Gastrocnemius medialis (tissue), 4 donors: ENCODE results near the gene C10orf90. TPM values are rescaled to one million over a fixed set of nuclear protein-coding genes. Genes with fewer than 3 reads are reported as not detected.

Experiments used
- ATAC-seq, 2 donors: fragments of 150-250 bp; one replicate each; pipeline ENCODE4 v1.9.1; 2016
- DNase-seq, 2 donors: peaks; one replicate each; pipeline ENCODE4 v3.0.0-alpha.2; 2019
- H3K27ac ChIP-seq, 4 donors: fragments of 200-600 bp; sonication (generic); 1 replicate in 1 of 4; 2 replicates in 3 of 4; pipeline ENCODE4 v1.5.1; 2016 to 2018; ENCODE audit warnings: mild to moderate bottlenecking in 2 of 4, moderate library complexity in 1 of 4
- H3K27me3 ChIP-seq, 3 donors: fragments of 200-600 bp; sonication (generic) in 2 of 3; 1 replicate in 1 of 3; 2 replicates in 2 of 3; pipeline versions ENCODE4 v1.5.1 to v1.6.0; 2016 to 2019; ENCODE audit warnings: mild to moderate bottlenecking in 1 of 3, moderate library complexity in 1 of 3
- H3K36me3 ChIP-seq, 2 donors: fragments of 200-600 bp; sonication (generic) in 1 of 2; one replicate each; pipeline ENCODE4 v1.5.1; 2017 to 2018
- H3K4me1 ChIP-seq, 2 donors: fragments of 200-600 bp; sonication (generic) in 1 of 2; one replicate each; pipeline ENCODE4 v1.5.1; 2016 to 2017; ENCODE audit warnings: mild to moderate bottlenecking in 2 of 2
- H3K4me3 ChIP-seq, 4 donors: fragments of 200-600 bp; sonication (generic) in 3 of 4; 1 replicate in 1 of 4; 2 replicates in 3 of 4; pipeline ENCODE4 v1.5.1; 2016 to 2019; ENCODE audit warnings: mild to moderate bottlenecking in 2 of 4
- H3K9me3 ChIP-seq, 3 donors: fragments of 200-600 bp; sonication (generic) in 2 of 3; 1 replicate in 1 of 3; 2 replicates in 2 of 3; pipeline ENCODE4 v1.5.1; 2016 to 2019
- POLR2A ChIP-seq, 2 donors: fragments of 450-650 bp; IDR thresholded peaks; one replicate each; pipeline ENCODE4 v1.6.1; 2017; ENCODE audit warnings: antibody characterized with exemption in 2 of 2, mild to moderate bottlenecking in 2 of 2, moderate library complexity in 2 of 2
- in situ Hi-C, 4 donors: fragments of 200-750 bp; cut with MboI; loops; one replicate each; pipeline versions ENCODE4 v1.15.0 to v1.8.0; 2017; ENCODE audit warnings: low sequenced_read_pairs in 4 of 4
- intact Hi-C: fragments of 100-400 bp; cut with DNase I; formaldehyde crosslinking; loops from one replicate; pipeline ENCODE4 v1.15.1; 2023; ENCODE audit warnings: low total_unique reads
- total RNA-seq, 4 donors: library from RNA; depleted of rRNA; stranded (reverse); fragments of >200 nt; gene quantifications; one replicate each; pipeline versions ENCODE4 v1.1.0 to v1.2.3, GENCODE V29; 2016
- TF ChIP-seq, protein P1 (sequence below), 5 experiments: fragments of 450-650 bp in 3 of 5; fragments of 200-600 bp in 2 of 5; sonication (generic) in 2 of 5; IDR thresholded peaks in 4 of 5; conservative IDR thresholded peaks in 1 of 5; 1 replicate in 4 of 5; 2 replicates in 1 of 5; pipeline ENCODE4 v1.5.1; 2016 to 2019; ENCODE audit warnings: antibody characterized with exemption in 5 of 5, mild to moderate bottlenecking in 3 of 5, moderate library complexity in 3 of 5

Gene C10orf90
- total RNA-seq, 4 donors from 2014 or later: not detected

DNA sequence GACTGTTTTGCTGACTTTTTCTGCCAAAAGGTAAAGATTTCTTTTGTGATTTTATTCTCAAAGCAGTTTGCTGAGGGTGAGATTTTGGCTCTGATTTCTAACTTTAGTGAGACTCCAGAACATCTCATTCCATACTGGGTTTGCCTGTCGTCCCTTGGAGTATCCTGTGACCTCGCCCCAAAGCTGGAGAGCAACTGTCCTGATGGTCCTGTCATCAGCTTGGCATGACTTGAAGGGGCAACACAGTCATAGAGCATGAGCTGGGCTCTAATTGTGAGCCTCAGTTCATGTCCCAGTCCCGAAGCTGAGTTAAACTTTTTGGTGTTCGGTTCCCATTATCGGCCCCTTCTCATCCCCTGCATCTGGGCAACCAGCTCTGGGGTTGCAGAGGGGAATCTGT, 23.4 kb downstream of the C10orf90 start:
- H3K9me3 ChIP-seq: no peaks in the 10 kb centered on the region
- no peak for TF ChIP-seq POLR2A (IDR thresholded peaks at IDR 0.05)
- TF ChIP-seq, protein P1, sequence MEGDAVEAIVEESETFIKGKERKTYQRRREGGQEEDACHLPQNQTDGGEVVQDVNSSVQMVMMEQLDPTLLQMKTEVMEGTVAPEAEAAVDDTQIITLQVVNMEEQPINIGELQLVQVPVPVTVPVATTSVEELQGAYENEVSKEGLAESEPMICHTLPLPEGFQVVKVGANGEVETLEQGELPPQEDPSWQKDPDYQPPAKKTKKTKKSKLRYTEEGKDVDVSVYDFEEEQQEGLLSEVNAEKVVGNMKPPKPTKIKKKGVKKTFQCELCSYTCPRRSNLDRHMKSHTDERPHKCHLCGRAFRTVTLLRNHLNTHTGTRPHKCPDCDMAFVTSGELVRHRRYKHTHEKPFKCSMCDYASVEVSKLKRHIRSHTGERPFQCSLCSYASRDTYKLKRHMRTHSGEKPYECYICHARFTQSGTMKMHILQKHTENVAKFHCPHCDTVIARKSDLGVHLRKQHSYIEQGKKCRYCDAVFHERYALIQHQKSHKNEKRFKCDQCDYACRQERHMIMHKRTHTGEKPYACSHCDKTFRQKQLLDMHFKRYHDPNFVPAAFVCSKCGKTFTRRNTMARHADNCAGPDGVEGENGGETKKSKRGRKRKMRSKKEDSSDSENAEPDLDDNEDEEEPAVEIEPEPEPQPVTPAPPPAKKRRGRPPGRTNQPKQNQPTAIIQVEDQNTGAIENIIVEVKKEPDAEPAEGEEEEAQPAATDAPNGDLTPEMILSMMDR (IDR thresholded peaks at IDR 0.05 in 4 of 5, conservative IDR thresholded peaks at IDR 0.05 in 1 of 5): no peak
- in situ Hi-C loops (no loop called here), intact Hi-C loops (no loop called here)
- no peaks in the 10 kb centered on the region for H3K27me3 ChIP-seq
- H3K4me3 ChIP-seq: no peak overlapping the region
- no peaks in the 10 kb centered on the region for H3K4me1 ChIP-seq
- DNase-seq (no peak), ATAC-seq (no peak)
- no peaks in the 10 kb centered on the region for H3K36me3 ChIP-seq
- no peak overlapping the region for H3K27ac ChIP-seq

DNA sequence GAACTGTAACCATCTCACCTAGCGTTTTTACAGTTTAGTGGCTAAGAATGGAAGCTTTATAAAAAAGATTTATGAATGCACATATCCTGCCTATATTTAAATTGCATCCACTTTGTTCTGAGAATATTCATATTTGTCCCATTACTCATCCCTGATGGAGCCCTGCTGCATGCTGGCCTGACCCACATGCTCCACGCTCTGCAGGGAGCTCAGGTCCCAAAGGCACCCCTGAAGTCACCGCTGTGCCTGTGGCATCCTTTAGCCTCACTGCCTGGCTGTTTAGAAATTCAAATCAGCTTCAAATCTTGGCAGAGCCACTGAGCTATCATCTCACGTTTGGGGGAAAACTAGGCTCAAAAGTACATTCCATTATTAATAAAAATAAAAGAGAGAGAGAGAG, 24.4 kb downstream of the C10orf90 start:
- intact Hi-C loops: no loop called here
- Histone ChIP-seq H3K4me3 (no peak overlapping the region), H3K4me1 (no peaks in the 10 kb centered on the region), H3K36me3 (no peaks in the 10 kb centered on the region), H3K27me3 (no peaks in the 10 kb centered on the region), H3K9me3 (no peaks in the 10 kb centered on the region), H3K27ac (no peak overlapping the region)
- DNase-seq (no peak), ATAC-seq (no peak)
- in situ Hi-C loops: no loop called here
- no peak for TF ChIP-seq POLR2A (IDR thresholded peaks at IDR 0.05)
- TF ChIP-seq, protein P1 (IDR thresholded peaks at IDR 0.05 in 4 of 5, conservative IDR thresholded peaks at IDR 0.05 in 1 of 5): no peak

DNA sequence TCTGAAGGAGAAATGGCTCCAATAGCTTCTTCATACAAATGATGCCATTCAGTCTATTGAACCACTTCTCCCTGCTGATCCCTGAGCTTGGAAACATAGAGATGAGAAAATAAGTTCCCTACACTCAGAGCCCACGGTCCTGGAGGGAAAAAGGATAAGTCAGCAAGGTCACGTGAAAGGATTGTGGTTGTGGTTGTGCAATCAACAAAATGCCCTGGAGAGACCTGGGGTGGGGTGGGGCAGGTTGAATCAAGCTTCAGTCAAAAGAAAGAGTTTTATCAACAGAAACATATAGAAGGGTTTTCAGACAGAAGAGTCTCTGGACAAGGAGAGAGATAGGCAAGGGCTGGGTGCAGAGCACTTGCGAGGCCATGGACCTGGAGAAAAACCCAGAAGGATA, 30.1 kb downstream of the C10orf90 start:
- ATAC-seq (no peak), DNase-seq (peak in 1 of 2 donors; percentile 17)
- Histone ChIP-seq H3K36me3 (no peaks in the 10 kb centered on the region), H3K9me3 (no peaks in the 10 kb centered on the region), H3K4me1 (no peaks in the 10 kb centered on the region), H3K27ac (no peak overlapping the region), H3K27me3 (no peaks in the 10 kb centered on the region), H3K4me3 (no peak overlapping the region)
- intact Hi-C loops: no loop called here
- in situ Hi-C loops: no loop called here
- no peak for TF ChIP-seq POLR2A (IDR thresholded peaks at IDR 0.05)
- TF ChIP-seq, protein P1 (IDR thresholded peaks at IDR 0.05 in 4 of 5, conservative IDR thresholded peaks at IDR 0.05 in 1 of 5): no peak

GRCh38 chr10:126639084-126639483, 31.4 kb downstream of the C10orf90 start:
- Histone ChIP-seq H3K27me3 (no peaks in the 10 kb centered on the region), H3K4me3 (no peak overlapping the region), H3K36me3 (no peaks in the 10 kb centered on the region), H3K9me3 (no peaks in the 10 kb centered on the region), H3K27ac (no peak overlapping the region), H3K4me1 (no peaks in the 10 kb centered on the region)
- no peak for ATAC-seq
- intact Hi-C loops (no loop called here), in situ Hi-C loops (no loop called here)
- TF ChIP-seq, protein P1 (IDR thresholded peaks at IDR 0.05 in 4 of 5, conservative IDR thresholded peaks at IDR 0.05 in 1 of 5): no peak
- TF ChIP-seq POLR2A (IDR thresholded peaks at IDR 0.05): no peak
- no peak for DNase-seq

DNA sequence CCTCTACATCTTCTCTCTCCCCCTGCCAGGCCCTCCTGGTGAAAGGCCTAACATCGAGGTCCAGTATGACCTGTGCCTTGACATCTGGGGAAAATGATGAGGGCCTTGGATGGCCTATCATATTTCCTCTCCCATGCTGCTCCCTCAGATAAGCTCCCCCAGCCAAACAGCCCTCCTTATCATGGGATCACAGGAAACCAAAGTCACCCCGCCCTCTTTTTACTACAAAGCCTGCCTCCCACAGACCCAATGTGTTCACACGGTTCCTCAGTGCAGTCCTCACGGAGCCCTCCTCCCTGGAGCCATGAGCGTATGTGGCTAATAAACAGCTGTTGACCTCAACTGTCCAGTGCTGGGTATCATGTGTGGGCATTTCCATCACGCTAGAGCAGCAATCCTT, 32.0 kb downstream of the C10orf90 start:
- Histone ChIP-seq H3K27me3 (no peaks in the 10 kb centered on the region), H3K36me3 (no peaks in the 10 kb centered on the region), H3K4me1 (no peaks in the 10 kb centered on the region), H3K9me3 (no peaks in the 10 kb centered on the region), H3K27ac (no peak overlapping the region), H3K4me3 (no peak overlapping the region)
- TF ChIP-seq POLR2A (IDR thresholded peaks at IDR 0.05): no peak
- TF ChIP-seq, protein P1 (IDR thresholded peaks at IDR 0.05 in 4 of 5, conservative IDR thresholded peaks at IDR 0.05 in 1 of 5): no peak
- in situ Hi-C loops: no loop called here
- DNase-seq (no peak), ATAC-seq (no peak)
- intact Hi-C loops: no loop called here
